ENCODE data around the gene FRK. TPM values are rescaled to one million over a fixed set of nuclear protein-coding genes. Genes with fewer than 3 reads are reported as not detected.
"Not testable (repeated sequence)": the region's sequence is repeated elsewhere in the genome, so short reads cannot be mapped to it uniquely, and the experiment has no call there.

Gene FRK
- total RNA-seq, 1 donor = under 0.01 TPM

- DNase-seq (ENCODE audit: low read depth in 2 of 3, low spot score in 2 of 3) = no peak
Observed at GRCh38 chr6:115947966-115948541, 112.6 kb downstream of the FRK start.

- no peak for DNase-seq (ENCODE audit: low read depth in 2 of 3, low spot score in 2 of 3)
Observed at GRCh38 chr6:115945812-115946211, 114.9 kb downstream of the FRK start.

- no peak for DNase-seq (ENCODE audit: low read depth in 2 of 3, low spot score in 2 of 3)
Observed at GRCh38 chr6:115945306-115945705, 115.4 kb downstream of the FRK start.

- DNase-seq (ENCODE audit: low read depth in 2 of 3, low spot score in 2 of 3) = not testable (repeated sequence)
Observed at GRCh38 chr6:115944829-115945228, 115.9 kb downstream of the FRK start.

GRCh38 chr6:115937502-115937901, 123.2 kb downstream of the FRK start:
- DNase-seq (ENCODE audit: low read depth in 2 of 3, low spot score in 2 of 3) = not testable (repeated sequence)

- DNase-seq (ENCODE audit: low read depth in 2 of 3, low spot score in 2 of 3) = no peak
Observed at GRCh38 chr6:115935361-115935760, 125.3 kb downstream of the FRK start.

GRCh38 chr6:115934829-115935228, 125.9 kb downstream of the FRK start:
- DNase-seq (ENCODE audit: low read depth in 2 of 3, low spot score in 2 of 3) = no peak

GRCh38 chr6:115934145-115934544, 126.5 kb downstream of the FRK start:
- no peak for DNase-seq (ENCODE audit: low read depth in 2 of 3, low spot score in 2 of 3)

- no peak for DNase-seq (ENCODE audit: low read depth in 2 of 3, low spot score in 2 of 3)
Observed at GRCh38 chr6:115932481-115932880, 128.2 kb downstream of the FRK start.

- DNase-seq (ENCODE audit: low read depth in 2 of 3, low spot score in 2 of 3) = not testable (repeated sequence)
Observed at GRCh38 chr6:115928000-115928399, 132.7 kb downstream of the FRK start.

- no peak for DNase-seq (ENCODE audit: low read depth in 2 of 3, low spot score in 2 of 3)
Observed at GRCh38 chr6:115922971-115923370, 137.7 kb downstream of the FRK start.

GRCh38 chr6:115914098-115914497, 146.6 kb downstream of the FRK start:
- DNase-seq (ENCODE audit: low read depth in 2 of 3, low spot score in 2 of 3) = no peak

- no peak for DNase-seq (ENCODE audit: low read depth in 2 of 3, low spot score in 2 of 3)
Observed at GRCh38 chr6:115909923-115910546, 150.7 kb downstream of the FRK start.

- DNase-seq (ENCODE audit: low read depth in 2 of 3, low spot score in 2 of 3) = no peak
Observed at GRCh38 chr6:115908906-115909559, 151.7 kb downstream of the FRK start.

- DNase-seq (ENCODE audit: low read depth in 2 of 3, low spot score in 2 of 3) = no peak
Observed at GRCh38 chr6:115905471-115905870, 155.2 kb downstream of the FRK start.

- DNase-seq (ENCODE audit: low read depth in 2 of 3, low spot score in 2 of 3) = no peak
Observed at GRCh38 chr6:115902436-115902835, 158.3 kb downstream of the FRK start.

GRCh38 chr6:115901896-115902295, 158.8 kb downstream of the FRK start:
- no peak for DNase-seq (ENCODE audit: low read depth in 2 of 3, low spot score in 2 of 3)

GRCh38 chr6:115899730-115900282, 160.9 kb downstream of the FRK start:
- DNase-seq (ENCODE audit: low read depth in 2 of 3, low spot score in 2 of 3) = no peak

GRCh38 chr6:115898246-115898645, 162.4 kb downstream of the FRK start:
- no peak for DNase-seq (ENCODE audit: low read depth in 2 of 3, low spot score in 2 of 3)

GRCh38 chr6:115896538-115897129, 164.1 kb downstream of the FRK start:
- DNase-seq (ENCODE audit: low read depth in 2 of 3, low spot score in 2 of 3) = peak in 2 of 3 donors; percentile 5 to 18

GRCh38 chr6:115894426-115894992, 166.2 kb downstream of the FRK start:
- DNase-seq (ENCODE audit: low read depth in 2 of 3, low spot score in 2 of 3) = no peak

Data from hematopoietic multipotent progenitor cell (in vitro differentiated cells).